Stimulated activated CD4-positive, alpha-beta T cell treated with anti-CD3 and anti-CD28 coated beads, TNF-alpha, amount 100 ng/mL, for 1 hour (primary cell): ENCODE results near the gene TAF10.

ENCODE experiments used
- DNase-seq, 3 donors: peaks; one replicate each; pipeline ENCODE4 v3.0.0-alpha.2; 2020; ENCODE audit warnings: low read depth in 3 of 3, low spot score in 1 of 3

Gene TAF10

DNA sequence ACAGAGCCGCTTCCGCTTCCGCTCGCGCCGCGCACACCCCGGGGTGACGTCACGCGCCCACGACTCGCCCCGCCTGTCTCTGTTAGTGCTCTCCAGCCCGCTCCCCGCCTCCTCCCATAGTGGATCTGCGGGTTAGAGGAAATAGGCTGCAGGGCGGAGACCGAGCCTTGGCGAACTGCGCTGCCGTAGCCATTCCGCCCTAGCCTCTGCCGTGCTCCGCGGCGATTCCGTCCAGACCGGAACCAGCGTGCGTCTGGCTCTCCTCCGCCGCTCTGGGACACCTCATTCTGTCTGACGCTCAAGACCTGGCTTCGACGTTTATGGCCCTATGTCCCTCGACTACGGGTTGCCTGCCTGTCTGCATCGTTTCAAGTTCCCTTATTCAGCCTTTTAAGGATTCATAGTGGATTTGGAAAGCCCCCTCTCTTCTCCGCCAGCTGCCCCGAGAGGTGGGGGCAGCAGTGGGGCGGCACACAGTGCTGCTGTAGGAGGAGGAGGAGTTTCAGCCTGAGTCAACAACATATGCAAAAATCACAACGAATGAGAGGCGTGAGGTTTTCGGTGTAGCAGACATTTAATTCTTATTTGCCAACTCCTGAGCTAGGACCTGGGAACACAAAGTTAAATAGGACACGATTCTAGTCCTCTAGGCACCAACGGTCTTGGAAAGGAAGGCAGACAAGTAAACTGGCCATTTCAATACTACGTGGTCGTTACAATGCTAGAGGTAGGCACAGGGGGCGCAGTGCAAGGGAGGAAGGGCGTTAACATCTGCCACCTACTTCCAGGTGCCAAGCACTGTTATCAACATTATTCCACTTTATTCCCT, at the start of gene TAF10:
Gene TAF10 (minus strand): TSS at position 4 of the 829 bp plus-strand sequence. CDS start 27 bp downstream, outside the sequence.
- DNase-seq: peak; percentile 80 to 94 (median 88)

DNA sequence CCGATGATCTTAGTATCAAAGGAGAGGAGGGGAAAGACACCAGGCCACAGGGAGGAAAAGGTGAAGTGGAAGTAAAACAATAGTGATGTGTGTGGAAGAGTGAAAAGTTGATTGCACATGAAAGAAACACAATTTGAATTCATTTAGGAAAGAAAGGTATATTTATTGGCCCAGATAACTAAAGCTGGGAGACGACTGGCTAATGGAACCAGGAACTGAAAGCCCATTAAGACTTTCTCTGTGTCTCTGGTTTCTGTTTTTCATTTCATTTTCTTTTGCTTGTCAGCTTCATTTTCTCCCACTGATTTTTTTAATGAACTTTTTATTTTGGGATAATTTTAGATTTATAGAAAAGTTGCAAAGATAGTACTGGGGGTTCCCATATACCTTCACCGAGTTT, 48.7 kb upstream of the TAF10 start:
- DNase-seq: no peak

DNA sequence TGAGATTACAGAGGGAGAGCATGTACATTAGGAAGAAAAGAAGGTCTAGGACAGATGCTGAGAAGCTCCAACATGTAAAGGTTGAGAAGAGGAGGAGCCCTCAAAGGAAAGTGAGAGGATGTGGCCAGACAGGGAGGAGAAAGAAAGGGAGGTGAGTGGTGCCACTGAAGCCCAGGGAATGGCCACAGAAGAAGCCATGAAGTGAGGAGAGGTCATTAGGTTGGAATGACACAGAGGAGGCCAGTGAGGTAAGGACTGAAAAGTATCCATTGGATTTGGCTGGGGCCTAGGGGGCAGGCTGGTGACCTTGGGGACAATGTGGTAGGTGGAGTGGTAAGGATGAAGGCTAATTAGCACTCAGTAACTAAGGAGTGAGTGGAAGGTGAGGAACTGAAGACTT, 46.6 kb upstream of the TAF10 start:
- no peak for DNase-seq

DNA sequence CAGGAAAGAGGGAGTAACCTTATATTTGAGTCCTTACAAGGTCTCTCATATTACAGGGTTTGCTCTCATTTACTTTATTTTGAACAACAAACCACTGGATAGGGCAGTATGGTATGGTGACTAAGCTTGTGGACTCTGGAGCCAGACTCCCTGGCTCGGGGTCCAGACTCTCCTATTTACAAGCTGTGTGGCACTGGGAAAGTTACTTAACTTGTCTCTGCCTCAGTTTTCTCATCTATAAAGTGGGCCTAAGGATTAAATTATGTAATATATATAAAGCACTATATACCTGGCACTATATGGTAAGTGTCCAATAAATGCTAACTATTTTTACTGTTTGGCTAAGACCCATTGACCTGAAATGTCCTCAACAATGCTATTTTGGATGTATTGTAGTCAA, 45.3 kb upstream of the TAF10 start:
- no peak for DNase-seq

DNA sequence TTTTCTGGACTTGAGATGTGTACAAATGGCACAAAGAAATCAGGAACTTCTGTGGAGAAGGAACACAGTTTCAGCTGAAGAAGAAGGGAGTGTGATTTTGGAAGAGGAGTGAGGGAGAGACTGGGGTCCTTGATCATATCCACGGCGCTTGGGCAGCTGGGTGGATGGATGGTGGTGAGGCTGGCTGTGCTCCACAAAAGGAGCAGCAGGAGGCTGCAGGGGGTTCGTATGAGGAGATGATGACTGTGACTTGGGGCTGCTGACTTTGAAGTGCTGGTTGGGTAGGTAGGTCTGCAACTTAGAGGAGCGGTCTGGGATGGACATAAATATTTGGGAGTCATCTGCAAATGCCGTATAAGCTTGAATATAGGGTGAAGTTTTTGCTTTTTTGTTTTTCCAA, 44.9 kb upstream of the TAF10 start:
- no peak for DNase-seq

DNA sequence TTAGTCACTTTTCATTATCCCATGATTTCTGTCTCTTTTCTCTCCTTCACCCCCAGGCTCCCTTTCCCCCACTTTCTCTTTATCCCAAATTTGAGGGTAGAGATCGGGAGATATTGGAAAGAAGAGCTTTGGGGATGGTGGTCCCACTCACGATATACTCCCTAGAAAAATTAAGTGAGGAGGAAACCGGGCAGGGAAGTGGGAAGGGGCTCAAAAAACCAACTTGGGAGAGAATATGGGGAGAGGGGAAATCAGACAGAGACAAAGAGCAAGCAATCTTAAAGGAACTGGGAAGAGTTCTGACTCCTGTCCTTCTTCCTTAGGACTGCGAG, 44.5 kb upstream of the TAF10 start:
- DNase-seq: no peak

DNA sequence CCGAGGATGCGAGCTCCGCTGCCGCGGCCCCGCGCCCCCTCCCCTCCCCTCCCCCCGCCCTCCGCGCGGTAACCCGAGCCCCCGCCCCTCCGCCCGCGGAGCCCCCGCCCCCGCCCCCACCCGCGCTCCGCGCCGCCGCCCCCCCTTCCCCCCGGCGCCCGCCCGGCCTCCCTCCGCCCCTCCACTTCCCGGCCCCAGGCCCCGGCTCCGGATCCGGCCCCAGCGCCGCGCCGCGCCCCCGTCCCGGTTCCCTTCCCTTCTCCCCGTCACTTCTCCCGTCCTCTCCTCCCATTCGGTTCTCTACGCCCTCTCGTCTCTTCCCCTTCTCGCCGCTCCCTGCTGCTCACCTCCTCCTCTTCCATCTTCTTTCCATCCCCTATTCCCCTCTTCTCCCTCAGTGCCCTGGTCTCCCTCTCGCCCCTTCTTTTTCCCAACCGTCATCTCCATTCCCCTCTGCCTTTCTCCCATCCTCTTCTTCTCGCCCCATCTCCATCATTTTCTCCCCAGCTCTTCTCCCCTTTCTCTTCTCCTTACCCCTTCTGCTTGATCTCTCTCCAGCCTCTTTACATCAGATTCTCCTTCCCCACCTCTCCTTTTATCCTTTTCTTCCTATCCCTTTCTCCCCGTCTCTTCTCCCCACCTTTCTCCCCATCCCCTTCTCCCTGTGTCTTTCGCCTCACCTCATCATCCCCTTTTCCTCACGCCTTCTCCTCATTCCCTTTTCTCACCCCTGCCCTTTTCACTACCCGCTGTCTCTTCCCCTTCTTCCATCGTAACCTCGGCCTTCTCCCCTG, 44.0 kb upstream of the TAF10 start, which contains the start of gene DCHS1:
Gene DCHS1 (minus strand): TSS at position 20 of the 794 bp plus-strand sequence. CDS start 14,196 bp downstream, outside the sequence.
- no peak for DNase-seq

DNA sequence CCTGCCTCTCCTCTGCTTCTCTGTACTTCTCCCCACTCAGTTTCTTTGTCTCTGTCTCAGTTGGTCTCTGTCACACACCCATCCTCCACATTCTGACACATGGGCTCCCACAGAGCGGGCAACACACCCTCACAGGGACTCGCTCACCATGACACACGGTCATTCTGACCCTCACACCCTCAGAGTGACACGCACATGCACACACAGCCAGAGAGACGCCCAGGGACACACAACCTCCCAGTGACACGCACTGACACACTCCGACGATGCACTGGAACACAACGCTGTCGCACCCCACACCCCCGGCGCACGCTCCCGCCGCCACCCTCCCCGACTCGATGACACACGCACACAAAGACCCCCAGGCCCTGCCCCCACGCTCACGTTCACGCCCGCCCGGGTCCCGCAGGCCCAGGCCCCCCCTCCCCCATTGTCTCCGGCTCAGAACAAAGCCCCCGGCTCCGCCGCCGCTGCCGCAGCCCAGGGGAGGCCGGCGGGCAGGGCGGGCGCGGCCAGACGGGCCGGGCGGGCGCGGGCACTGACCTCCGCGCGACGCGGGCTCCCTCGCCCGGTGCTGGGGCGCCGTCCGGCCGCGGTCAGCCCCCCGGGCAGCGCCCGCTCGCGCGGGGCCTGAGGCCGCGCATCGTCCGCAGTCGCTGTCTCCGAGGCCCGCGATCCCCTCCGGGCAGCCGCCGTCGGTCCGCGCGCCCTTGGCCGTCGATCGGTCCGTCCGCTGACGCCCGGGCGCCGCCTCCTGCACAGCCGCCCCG, 43.2 kb upstream of the TAF10 start:
- peak in 1 of 3 donors; percentile 24 for DNase-seq

DNA sequence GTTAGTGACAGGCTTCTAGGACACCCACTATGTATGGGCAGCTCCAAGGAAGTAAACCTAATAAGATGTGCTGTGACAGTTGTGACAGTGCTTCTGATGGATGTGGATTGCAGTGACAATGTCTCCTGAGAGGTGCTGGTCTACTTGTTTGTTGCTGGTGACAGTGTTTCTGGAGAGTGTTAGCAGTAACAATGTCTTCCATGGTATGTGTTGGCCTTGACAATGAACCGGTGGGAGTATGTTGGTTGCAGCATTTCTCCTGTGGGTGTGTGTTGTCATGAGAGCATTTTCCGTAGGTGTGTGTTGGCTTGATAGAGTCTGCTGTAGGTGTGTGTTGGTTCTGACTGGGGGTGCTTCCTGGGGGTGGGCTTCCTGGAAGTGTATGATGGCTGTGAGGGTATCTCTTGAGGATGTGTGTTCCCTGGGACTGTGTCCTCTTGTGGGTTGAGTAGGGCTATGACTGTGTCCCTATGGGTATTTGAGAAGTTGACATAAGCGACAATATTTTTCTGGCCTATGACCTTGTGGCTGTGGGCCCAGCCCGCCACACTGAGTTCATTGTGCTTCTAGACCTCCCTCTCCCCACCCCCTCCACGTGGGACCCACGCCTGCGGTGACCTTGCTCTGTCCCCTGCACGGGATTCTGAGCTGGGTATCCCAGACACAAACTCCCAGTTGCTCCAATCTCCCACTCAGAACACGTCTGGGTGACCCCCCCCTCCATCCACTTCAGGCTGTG, 42.4 kb upstream of the TAF10 start:
- no peak for DNase-seq

DNA sequence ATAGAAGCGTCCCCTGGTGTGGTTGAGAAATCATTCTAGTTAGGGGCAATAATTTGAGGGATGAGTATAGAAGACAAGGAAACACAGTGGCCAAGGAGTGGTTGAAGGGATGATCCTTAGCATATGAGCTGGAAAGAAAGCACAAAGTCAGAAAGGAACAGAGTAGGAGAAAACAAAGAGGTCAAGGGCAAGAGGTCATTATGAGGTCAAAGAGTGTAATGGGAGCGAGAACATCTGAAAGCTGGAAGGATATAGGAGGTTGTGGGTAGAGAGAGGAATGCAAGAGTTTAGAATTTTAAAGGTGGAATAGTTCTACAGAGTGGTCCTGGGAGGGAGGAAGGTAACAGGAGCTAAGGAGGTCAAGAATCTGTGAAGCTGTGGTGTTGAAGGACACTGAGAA, 41.6 kb upstream of the TAF10 start:
- DNase-seq: no peak

DNA sequence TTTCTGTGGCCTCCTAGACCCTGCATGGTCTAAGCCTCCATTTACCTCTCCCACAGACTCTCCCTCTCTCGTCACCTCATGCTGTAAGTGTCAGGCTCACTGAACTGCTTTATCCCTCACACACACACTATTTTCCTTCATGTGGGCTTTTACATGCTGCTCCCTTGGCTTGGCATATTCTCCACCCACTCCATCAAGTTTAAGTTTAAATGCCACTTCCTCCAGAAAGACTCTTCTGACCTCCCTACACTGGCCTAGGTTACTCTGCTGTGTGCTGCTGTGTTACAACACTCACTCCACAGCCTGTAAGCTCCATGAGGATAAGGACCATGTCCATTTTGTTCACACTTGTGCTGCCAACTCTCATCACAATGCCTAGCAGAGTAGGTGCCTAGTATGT, 41.1 kb upstream of the TAF10 start:
- DNase-seq: no peak

DNA sequence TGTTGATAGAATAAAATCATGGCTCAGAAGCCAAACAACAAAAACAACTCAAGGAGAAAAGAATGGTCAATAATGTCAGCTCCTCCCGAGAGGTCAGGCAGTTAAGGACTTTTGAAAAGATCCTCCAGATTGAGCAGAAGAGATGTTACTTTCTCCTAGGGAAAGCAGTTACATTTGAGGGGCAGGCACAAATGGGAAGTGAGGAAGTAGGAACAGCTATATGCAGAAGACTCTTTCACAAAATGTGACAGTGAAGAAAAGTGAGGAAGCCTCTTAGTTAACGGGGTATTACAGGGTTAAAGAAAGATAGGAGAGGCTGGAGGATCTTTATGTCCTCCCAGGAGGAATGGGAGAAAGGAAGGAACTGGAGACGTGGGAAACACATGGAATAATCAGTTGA, 40.2 kb upstream of the TAF10 start:
- no peak for DNase-seq

DNA sequence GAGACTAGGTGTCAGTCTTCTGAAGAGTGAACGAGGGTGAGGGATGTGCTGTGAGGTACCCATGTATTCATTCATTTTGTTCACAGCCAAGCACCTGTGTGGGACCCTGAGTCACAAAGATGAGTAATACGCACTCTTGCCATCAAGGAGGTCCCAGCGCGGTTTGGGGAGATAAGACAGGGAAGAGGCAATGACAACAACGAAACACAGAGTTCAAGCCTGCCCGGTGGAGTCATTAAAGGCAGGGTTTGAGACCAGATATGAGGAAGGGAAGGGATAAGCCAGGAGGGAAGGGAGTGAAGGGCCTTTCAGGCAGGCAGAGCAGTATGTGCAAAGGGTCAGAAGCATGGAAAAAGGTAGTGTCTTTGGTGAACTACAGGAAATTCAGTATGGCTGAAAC, 39.0 kb upstream of the TAF10 start:
- DNase-seq: no peak

DNA sequence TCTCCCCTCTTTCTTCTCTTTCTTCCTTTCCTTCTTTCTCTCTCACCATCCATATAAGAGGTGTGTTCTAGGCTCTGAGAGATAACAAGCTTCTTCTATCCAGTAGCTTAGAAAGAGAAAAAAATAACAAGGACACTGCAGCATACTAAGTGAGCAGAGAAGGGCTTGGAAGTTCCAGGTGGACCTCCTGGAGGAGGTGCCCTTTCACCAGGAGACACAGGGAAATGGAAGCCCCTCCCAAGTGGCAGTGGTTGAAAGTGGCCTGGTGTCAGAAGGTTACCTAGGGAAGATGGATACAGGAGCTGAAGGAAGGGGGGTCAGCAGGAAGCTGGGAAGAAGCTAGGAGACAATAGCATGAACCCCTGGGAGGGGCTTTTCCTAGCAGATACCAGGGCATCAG, 38.1 kb upstream of the TAF10 start:
- no peak for DNase-seq

DNA sequence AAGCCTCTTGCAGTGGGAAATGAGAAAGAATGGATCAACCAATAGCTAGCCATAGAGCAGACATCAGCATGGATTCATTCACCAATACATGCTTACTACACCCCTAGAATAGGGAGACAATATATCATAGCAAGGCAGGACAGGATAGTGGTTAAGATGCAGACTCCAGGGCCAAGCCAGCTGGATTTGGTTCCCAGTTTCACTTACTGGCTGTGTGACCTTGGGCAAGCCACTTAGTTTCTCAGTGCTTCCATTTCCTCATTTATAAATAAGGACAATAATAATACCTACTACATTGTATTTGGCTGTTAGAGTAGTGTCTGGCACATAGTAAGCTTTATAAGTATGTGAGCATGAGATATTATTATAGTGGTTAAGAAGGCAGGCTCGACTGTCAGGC, 36.5 kb upstream of the TAF10 start:
- DNase-seq: no peak

DNA sequence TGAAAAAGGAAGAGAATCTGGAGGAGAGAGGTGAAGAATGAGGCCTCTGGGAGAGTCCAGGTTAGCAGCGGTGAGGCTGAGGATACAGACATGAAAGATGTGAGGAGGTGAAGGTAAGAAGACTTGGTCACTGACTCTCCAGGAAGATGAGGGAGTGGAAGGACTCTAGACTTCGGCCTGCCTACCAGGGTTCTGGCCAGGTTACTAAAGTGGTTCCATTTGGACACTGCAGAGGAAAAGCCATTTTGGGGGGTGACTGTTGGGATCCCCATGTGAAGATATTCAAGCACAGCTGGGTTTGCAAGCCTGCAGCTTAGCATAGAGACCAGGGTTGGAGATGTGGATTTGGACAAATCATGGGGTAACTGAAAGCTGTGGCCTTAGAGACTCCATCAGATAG, 35.8 kb upstream of the TAF10 start:
- DNase-seq: no peak

DNA sequence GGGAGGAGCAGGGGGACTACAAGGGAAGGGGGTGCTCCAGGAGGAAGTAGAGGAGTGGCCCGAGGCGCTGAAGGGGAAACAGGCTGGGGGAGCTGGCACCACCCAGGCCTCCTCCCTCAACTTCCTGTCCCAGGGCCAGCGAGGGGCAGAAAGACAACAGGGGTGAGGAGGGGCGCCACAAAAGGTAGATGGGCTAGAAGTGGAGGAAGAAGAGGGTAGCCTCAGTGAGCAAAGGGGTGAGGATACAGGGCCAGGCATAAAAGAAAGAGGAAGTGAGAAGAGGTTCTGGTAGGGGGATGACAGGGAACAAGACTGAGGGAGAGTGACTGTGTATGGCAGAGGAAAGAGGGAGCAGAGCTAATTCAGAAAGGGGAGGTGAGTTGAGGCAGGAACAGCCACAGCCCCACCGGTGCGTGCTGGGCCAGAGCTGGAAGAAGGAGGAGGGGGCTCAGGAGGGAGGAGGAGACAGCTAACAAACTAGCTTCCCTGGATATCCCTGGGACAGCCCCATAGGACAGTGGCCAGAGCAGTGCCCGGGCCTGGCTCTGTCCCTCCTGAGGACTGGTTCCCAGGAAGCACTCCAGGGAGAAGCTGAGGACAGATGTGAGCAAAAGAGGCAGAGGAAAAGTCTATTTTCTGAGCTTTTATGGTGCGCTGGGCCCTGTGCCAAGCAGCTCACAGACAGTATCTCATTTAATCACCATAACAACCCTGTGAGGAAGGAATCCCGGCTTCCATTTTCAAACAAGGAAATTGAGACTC, 35.1 kb upstream of the TAF10 start:
- DNase-seq: no peak

DNA sequence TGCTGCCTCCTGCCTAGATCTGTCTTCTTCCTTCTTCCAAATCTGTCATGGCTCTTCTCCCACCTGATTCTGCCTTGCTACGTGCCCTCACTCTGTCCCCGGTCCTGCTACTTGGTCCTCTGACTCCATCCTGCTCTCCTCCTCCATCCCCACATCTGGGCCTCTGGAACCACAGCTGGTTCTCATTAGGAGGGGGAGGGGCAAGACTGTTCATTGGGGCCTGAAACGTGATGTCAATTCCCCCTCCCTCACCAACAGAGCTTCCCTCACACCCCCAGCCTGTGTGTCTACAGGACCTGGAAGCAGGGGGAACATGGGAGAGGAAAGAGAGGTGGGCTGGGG, 34.5 kb upstream of the TAF10 start:
- DNase-seq: no peak

DNA sequence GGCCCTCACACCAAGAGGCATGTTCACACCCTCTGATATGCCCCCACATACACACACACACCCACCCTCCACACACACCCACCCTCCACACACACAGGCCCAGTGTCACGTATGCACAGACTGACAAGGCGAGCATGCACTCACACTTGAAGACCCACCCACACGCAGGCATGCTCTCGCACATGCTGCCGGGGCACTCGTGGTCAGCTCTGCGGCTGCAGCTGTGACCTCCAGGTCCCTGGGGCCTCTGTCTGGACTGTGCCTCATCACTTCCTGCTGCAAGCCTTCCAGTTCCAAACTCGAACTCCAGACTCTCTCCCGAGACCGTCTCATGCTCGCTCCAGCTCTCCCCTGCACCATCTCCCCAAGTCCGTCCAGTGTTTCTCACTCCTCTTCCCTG, 34.1 kb upstream of the TAF10 start:
- DNase-seq: no peak

DNA sequence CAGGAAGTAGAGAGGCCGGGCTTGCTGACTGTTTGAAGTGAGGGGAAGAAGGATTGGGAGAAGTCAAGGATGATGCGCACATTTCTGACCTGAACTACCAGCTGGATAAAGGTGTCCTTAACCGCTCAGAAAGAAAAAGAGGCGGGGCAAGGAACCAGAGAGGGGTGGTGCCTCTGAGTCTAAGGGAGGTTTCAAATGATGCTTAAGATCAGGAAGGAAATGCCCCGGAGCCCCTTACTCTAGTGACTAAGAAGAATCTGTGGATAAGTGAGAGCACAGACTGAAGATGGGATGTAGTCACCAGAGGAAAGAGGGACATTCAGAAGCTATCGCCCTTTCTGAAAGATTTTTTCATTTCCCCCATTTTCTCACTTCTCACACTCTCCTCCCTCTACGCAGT, 30.9 kb upstream of the TAF10 start:
- DNase-seq: no peak
